ENCODE measurements around the gene ADCYAP1R1.

Gene ADCYAP1R1

GRCh38 chr7:31095286-31096197, 43.4 kb downstream of the ADCYAP1R1 start:
- DNase-seq (ENCODE audit: extremely low spot score) = no peak
- TF ChIP-seq, protein P1, sequence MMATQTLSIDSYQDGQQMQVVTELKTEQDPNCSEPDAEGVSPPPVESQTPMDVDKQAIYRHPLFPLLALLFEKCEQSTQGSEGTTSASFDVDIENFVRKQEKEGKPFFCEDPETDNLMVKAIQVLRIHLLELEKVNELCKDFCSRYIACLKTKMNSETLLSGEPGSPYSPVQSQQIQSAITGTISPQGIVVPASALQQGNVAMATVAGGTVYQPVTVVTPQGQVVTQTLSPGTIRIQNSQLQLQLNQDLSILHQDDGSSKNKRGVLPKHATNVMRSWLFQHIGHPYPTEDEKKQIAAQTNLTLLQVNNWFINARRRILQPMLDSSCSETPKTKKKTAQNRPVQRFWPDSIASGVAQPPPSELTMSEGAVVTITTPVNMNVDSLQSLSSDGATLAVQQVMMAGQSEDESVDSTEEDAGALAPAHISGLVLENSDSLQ (IDR thresholded peaks at IDR 0.05) = no peak
- TF ChIP-seq FOXK2 (IDR thresholded peaks at IDR 0.05) (no peak), NFRKB (IDR thresholded peaks at IDR 0.05) (no peak)
- ChIA-PET CTCF (no interaction called here), POLR2A (no interaction called here)

DNA sequence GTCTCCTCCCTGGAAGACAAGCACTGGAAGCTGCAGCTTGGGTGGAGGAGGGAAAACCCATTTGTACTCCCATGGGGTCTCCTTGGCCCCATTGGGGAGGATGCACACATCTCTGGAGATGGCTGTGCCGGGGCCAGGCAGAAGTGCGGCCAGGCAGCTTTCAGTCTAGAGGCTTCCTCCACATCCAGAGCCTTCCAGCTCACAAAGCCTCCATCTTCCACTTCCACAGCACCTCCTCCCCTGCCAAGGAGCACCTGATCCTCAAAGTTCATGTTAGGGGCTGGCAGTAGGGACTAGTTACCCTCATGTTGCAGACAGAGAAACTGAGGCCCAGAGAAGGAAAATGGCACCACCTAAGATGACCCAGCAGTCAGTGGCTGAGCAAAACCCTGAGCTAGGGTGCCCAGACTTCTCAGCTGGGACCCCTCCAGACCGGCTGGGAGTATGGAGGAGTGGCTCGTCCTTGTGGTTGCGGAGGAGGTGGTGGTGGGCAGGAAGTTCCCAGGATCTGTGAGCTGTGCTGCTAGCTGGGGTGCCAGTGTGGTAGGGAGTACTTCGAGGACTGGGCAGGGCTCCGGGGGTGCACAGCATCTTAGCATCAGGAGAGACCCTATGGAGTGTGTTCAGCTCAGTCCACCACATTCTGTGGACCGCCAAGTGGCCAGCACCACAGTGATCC, 44.2 kb downstream of the ADCYAP1R1 start:
- TF ChIP-seq FOXK2 (IDR thresholded peaks at IDR 0.05) (no peak), CTBP1 (IDR thresholded peaks at IDR 0.05; ENCODE audit: borderline replicate concordance) (no peak), FOXM1 (IDR thresholded peaks at IDR 0.05; ENCODE audit: borderline replicate concordance) (no peak), L3MBTL2 (conservative IDR thresholded peaks at IDR 0.05) (no peak), SUZ12 (IDR thresholded peaks at IDR 0.05) (no peak), HDGF (IDR thresholded peaks at IDR 0.05; ENCODE audit: borderline replicate concordance) (no peak), ZNF384 (IDR thresholded peaks at IDR 0.05) (no peak), SP1 (IDR thresholded peaks at IDR 0.05) (no peak)
- TF ChIP-seq, protein P1 (IDR thresholded peaks at IDR 0.05) = no peak
- ChIA-PET POLR2A (no interaction called here), CTCF (no interaction called here)
- DNase-seq (ENCODE audit: extremely low spot score) = no peak

DNA sequence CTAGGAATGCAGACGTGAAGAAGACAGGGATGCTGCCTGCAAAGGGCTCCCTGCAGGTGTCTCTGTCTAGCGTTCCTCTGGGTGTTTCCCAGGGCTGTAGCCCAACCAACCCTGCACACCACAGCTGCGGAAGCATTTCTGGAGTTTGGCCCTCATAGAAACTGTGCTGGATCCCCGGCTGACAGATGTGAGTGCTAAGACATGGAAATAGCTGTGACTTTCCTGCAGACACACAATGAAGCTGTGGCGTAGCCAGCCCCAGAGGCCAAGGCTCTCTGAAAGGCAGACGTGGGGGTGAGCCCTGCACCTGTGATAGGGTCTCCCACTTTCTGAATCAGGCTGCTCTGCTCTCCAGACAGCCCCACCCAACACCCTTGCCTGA, 44.8 kb downstream of the ADCYAP1R1 start:
- DNase-seq (ENCODE audit: extremely low spot score) = no peak
- TF ChIP-seq LEF1 (IDR thresholded peaks at IDR 0.05; ENCODE audit: borderline replicate concordance) (no peak), L3MBTL2 (conservative IDR thresholded peaks at IDR 0.05) (no peak), ELF4 (IDR thresholded peaks at IDR 0.05) (no peak), FOXM1 (IDR thresholded peaks at IDR 0.05; ENCODE audit: borderline replicate concordance) (no peak), CTBP1 (IDR thresholded peaks at IDR 0.05; ENCODE audit: borderline replicate concordance) (no peak), ZNF384 (IDR thresholded peaks at IDR 0.05) (no peak), SUZ12 (IDR thresholded peaks at IDR 0.05) (no peak), ARNT (IDR thresholded peaks at IDR 0.05) (no peak), NFRKB (IDR thresholded peaks at IDR 0.05) (no peak), BHLHE40 (IDR thresholded peaks at IDR 0.05; ENCODE audit: borderline replicate concordance) (no peak)
- TF ChIP-seq, protein P1 (IDR thresholded peaks at IDR 0.05) = no peak
- ChIA-PET CTCF (no interaction called here), POLR2A (no interaction called here)

DNA sequence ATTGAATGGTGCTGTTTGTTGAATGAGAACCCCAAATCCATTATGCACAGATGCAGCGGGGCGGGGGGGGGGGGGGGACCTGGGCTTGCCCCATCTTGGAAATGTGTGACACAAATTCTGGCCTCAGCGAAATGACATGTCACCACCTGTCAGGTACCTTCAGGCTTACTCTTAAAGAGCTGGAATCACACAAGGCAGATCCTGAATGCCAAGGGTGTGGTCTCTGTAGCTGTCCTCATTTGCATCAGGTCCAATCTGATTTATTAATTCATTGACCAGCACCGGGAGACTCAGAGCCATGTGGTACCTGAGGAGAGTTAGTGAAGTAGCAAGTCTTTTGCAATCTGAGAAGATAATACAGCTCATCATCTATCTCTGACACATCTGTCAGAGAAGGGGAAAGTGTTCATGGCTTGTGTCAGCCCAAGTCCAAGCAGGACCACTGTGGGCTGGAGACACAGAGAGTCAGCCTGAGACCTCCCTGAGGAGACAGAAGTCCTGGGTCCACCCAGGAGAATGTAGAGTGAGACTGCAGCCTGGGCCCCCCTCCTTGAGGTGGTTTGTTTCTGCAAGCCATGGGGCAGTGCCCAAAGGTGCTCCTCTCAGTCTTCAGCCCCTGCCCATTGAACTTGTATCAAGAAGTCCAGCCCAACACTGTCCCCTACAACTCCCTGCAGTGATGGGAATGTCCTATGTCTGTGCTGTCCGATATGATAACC, 46.7 kb downstream of the ADCYAP1R1 start:
- TF ChIP-seq ARNT (IDR thresholded peaks at IDR 0.05) (no peak), FOXK2 (IDR thresholded peaks at IDR 0.05) (no peak), SUZ12 (IDR thresholded peaks at IDR 0.05) (no peak), CTBP1 (IDR thresholded peaks at IDR 0.05; ENCODE audit: borderline replicate concordance) (no peak), ZNF384 (IDR thresholded peaks at IDR 0.05) (no peak), BHLHE40 (IDR thresholded peaks at IDR 0.05; ENCODE audit: borderline replicate concordance) (no peak), FOXA1 (IDR thresholded peaks at IDR 0.05) (no peak), SP1 (IDR thresholded peaks at IDR 0.05) (no peak), LEF1 (IDR thresholded peaks at IDR 0.05; ENCODE audit: borderline replicate concordance) (no peak), NFRKB (IDR thresholded peaks at IDR 0.05) (no peak), ELF4 (IDR thresholded peaks at IDR 0.05) (no peak), L3MBTL2 (conservative IDR thresholded peaks at IDR 0.05) (no peak), FOXM1 (IDR thresholded peaks at IDR 0.05; ENCODE audit: borderline replicate concordance) (no peak), HDGF (IDR thresholded peaks at IDR 0.05; ENCODE audit: borderline replicate concordance) (no peak)
- TF ChIP-seq, protein P1 (IDR thresholded peaks at IDR 0.05) = no peak
- POLR2A ChIA-PET = no interaction called here
- CTCF ChIA-PET = interaction anchor here (1.1 kb wide), 1 partner anchor 24 kb away, joined by 4 read pairs; no protein-coding TSS in a partner anchor
- DNase-seq (ENCODE audit: extremely low spot score) = no peak
